Pancreas (tissue), 10 donors: ENCODE measurements around the gene RRP1B. TPM values are rescaled to one million over a fixed set of nuclear protein-coding genes. Genes with fewer than 3 reads are reported as not detected.

Experiments
- ATAC-seq, 4 donors: fragments of 200-7000 bp; cut with Tn5 transposase; one replicate each; pipeline versions ENCODE4 v1.8.0 to v1.9.1; 2020; ENCODE audit warnings: mild to moderate bottlenecking in 4 of 4, moderate library complexity in 4 of 4
- DNase-seq, 6 donors: peaks; one replicate each; pipeline ENCODE4 v3.0.0-alpha.2; 2020
- FAIRE-seq: peaks from 2 replicates; lab custom pipeline; 2012; peaks lifted over from hg19 to GRCh38; lab: Jason Lieb, UNC
- H3K27ac ChIP-seq, 4 donors: fragments of 200-600 bp; sonication (generic); 1 replicate in 3 of 4; 2 replicates in 1 of 4; pipeline versions ENCODE4 v1.5.0 to v1.8.0; 2020
- H3K27me3 ChIP-seq, 4 donors: fragments of 200-600 bp; one replicate each; pipeline ENCODE4 v1.8.0; 2021
- H3K36me3 ChIP-seq, 3 donors: fragments of 200-600 bp; sonication (generic) in 1 of 3; one replicate each; pipeline versions ENCODE4 v1.5.0 to v1.8.0; 2020 to 2021
- H3K4me1 ChIP-seq, 3 donors: fragments of 200-600 bp; one replicate each; pipeline ENCODE4 v1.8.0; 2021
- H3K4me3 ChIP-seq, 4 donors: fragments of 200-600 bp; sonication (generic) in 2 of 4; one replicate each; pipeline versions ENCODE4 v1.5.0 to v1.8.0; 2020 to 2021
- H3K9me3 ChIP-seq, 4 donors: fragments of 200-600 bp; one replicate each; pipeline ENCODE4 v1.8.0; 2021
- CTCF ChIP-seq, 4 donors: fragments of 200-600 bp; sonication (generic) in 3 of 4; IDR thresholded peaks; one replicate each; pipeline versions ENCODE4 v1.5.0 to v1.8.0; 2021; ENCODE audit warnings: antibody characterized with exemption in 4 of 4
- WGBS, 2 donors: extraction: QIAGEN DNeasy Blood & Tissue Kit; methylation state at CpG; one replicate each; pipeline ENCODE4 v1.1.7; 2013; 5-methylcytosine and 5-hydroxymethylcytosine counted together
- intact Hi-C, 3 donors: fragments of 100-400 bp; cut with DNase I; formaldehyde crosslinking; loops; one replicate each; pipeline versions ENCODE4 v1.11.1 to v1.14.2; 2022
- polyA plus RNA-seq, 2 donors: library from polyadenylated mRNA; stranded (reverse); fragments of 200-250 nt; gene quantifications; one replicate each; pipeline ENCODE4 v1.2.3, GENCODE V29; 2013
- total RNA-seq, 6 donors: library from RNA; stranded (reverse); fragmentation: NEBNext Ultra II Directional in 4 of 6; extraction: Animal tissue kit (Norgen Biotek cat#: 25700) in 4 of 6; gene quantifications; one replicate each; pipeline versions ENCODE4 v1.2.1 to v1.2.4, GENCODE V29; 2021 to 2023
- donor health status: healthy with polysubstance abuse.
- donor health status: DM: no; HTN: no; CAD: no; lungs with moderate emphysema.
- donor health status: DM: no; HTN: no; CAD: no.
- donor health status: control.
- donor health status: control.
- donor health status: Bipolar disorder and iron deficiency.
- donor health status: DM: yes; HTN: yes; CAD: no.
- donor health status: DM: no; HTN: no; CAD: no.
- donor health status: DM: no; HTN: no; CAD: no.
- donor health status: DM: yes; HTN: yes; CAD: no.

RRP1B gene
- total and polyA plus RNA-seq, 8 donors, result 4.4 to 13.3 (median 9.0) TPM

GRCh38 chr21:43720539-43721166, 61.3 kb downstream of the RRP1B start:
- H3K4me1 ChIP-seq, result peaks cover 20 to 26% (median 25%) of the 10 kb centered on the region in 3 donors
- no peak for FAIRE-seq
- WGBS, 2 donors, result 39 to 50% methylated on average over 16 of the region's 16 CpGs
- peak in 2 of 6 donors; percentile 55 to 60 for DNase-seq
- no peaks in the 10 kb centered on the region for H3K36me3 ChIP-seq
- peak overlapping the region; percentile 92 to 99 (median 97) for H3K4me3 ChIP-seq
- H3K9me3 ChIP-seq, result no peaks in the 10 kb centered on the region
- TF ChIP-seq CTCF (IDR thresholded peaks at IDR 0.05), result no peak
- intact Hi-C loops, result loop anchor here in 1 of 3 donors (10.0 kb wide), 1 partner anchor 54 kb away; the partner anchor contains the start of gene CSTB
- H3K27me3 ChIP-seq, result no peaks in the 10 kb centered on the region
- peak in 1 of 4 donors; percentile 1 for ATAC-seq
- H3K27ac ChIP-seq, result peak overlapping the region; percentile 89 to 92 (median 90)

- ATAC-seq, result peak in 1 of 4 donors; percentile 7
- 40 to 51% methylated on average over 4 of the region's 4 CpGs for WGBS, 2 donors
- intact Hi-C loops, result loop anchor here in 1 of 3 donors (10.0 kb wide), 1 partner anchor 54 kb away; the partner anchor contains the start of gene CSTB
- no peaks in the 10 kb centered on the region for H3K36me3 ChIP-seq
- no peaks in the 10 kb centered on the region for H3K27me3 ChIP-seq
- peak in 1 of 6 donors; percentile 49 for DNase-seq
- no peak for TF ChIP-seq CTCF (IDR thresholded peaks at IDR 0.05)
- peak overlapping the region in 1 of 4 donors; percentile 90 for H3K27ac ChIP-seq
- no peaks in the 10 kb centered on the region for H3K9me3 ChIP-seq
- H3K4me3 ChIP-seq, result peak overlapping the region in 2 of 4 donors; percentile 99
- H3K4me1 ChIP-seq, result peaks cover 21 to 29% (median 29%) of the 10 kb centered on the region in 3 donors
- FAIRE-seq, result no peak
Observed at GRCh38 chr21:43721206-43721605, 61.8 kb downstream of the RRP1B start.

- Histone ChIP-seq H3K36me3 (no peaks in the 10 kb centered on the region), H3K4me1 (peaks cover 21 to 36% (median 36%) of the 10 kb centered on the region in 3 donors), H3K4me3 (peak overlapping the region in 1 of 4 donors; percentile 99), H3K27me3 (no peaks in the 10 kb centered on the region), H3K27ac (no peak overlapping the region), H3K9me3 (no peaks in the 10 kb centered on the region)
- intact Hi-C loops, result loop anchor here in 1 of 3 donors (10.0 kb wide), 1 partner anchor 53 kb away; the partner anchor contains the start of gene CSTB
- ATAC-seq, result no peak
- 68 to 75% methylated on average over 3 of the region's 3 CpGs for WGBS, 2 donors
- no peak for FAIRE-seq
- DNase-seq, result peak in 1 of 6 donors; percentile 63
- no peak for TF ChIP-seq CTCF (IDR thresholded peaks at IDR 0.05)
Observed at GRCh38 chr21:43721939-43722338, 62.6 kb downstream of the RRP1B start.

GRCh38 chr21:43723648-43724047, 64.3 kb downstream of the RRP1B start:
- peak overlapping the region in 1 of 4 donors; percentile 2 for H3K27ac ChIP-seq
- FAIRE-seq (no peak), ATAC-seq (peak in 2 of 4 donors; percentile 7 to 20), DNase-seq (peak in 4 of 6 donors; percentile 60 to 90 (median 74))
- no peak overlapping the region for H3K4me3 ChIP-seq
- H3K36me3 ChIP-seq, result no peaks in the 10 kb centered on the region
- intact Hi-C loops, result loop anchor here in 1 of 3 donors (10.0 kb wide), 1 partner anchor 51 kb away; the partner anchor contains the start of gene CSTB
- peaks cover 29 to 51% (median 49%) of the 10 kb centered on the region in 3 donors for H3K4me1 ChIP-seq
- no peaks in the 10 kb centered on the region for H3K27me3 ChIP-seq
- no peaks in the 10 kb centered on the region for H3K9me3 ChIP-seq
- 37 to 42% methylated on average over 12 of the region's 12 CpGs for WGBS, 2 donors
- no peak for TF ChIP-seq CTCF (IDR thresholded peaks at IDR 0.05)
